Measurements from ENCODE around the gene CYB561D2. TPM values are rescaled to one million over a fixed set of nuclear protein-coding genes. Genes with fewer than 3 reads are reported as not detected.

Gene CYB561D2
- total and polyA plus RNA-seq, 9 of the 15 experiments (the other 6 are each of a cell fraction or from before 2014, with no cell fraction given) = 4.2 to 16.6 (median 9.4) TPM

GRCh38 chr3:50358911-50359759 lies 8.5 kb downstream of the CYB561D2 start, which contains the start of gene TMEM115 (continued):
- TF ChIP-seq TBL1XR1 (IDR thresholded peaks at IDR 0.05; ENCODE audit: low read length in 2 of 2) = 0 out of 4 replicates have a peak, but pooled peaks of 1 of the 2 experiments have one; percentile 18
- TF ChIP-seq FOXJ2 (tag; IDR thresholded peaks at IDR 0.05) = peak; percentile 80
- no peak for TF ChIP-seq DIDO1 (tag; IDR thresholded peaks at IDR 0.05; ENCODE audit: low read depth)
- TF ChIP-seq DPF2 (IDR thresholded peaks at IDR 0.05) = no peak
- no peak for TF ChIP-seq ZNF589 (CRISPR knock-in tag; IDR thresholded peaks at IDR 0.05; ENCODE audit: low read depth)
- no peak for TF ChIP-seq ZNF133 (CRISPR knock-in tag; IDR thresholded peaks at IDR 0.05)
- no peak for TF ChIP-seq IRF1 (CRISPR knock-in tag; IDR thresholded peaks at IDR 0.05; ENCODE audit: borderline replicate concordance)
- TF ChIP-seq HOXB6 (CRISPR knock-in tag; IDR thresholded peaks at IDR 0.05; ENCODE audit: borderline replicate concordance) = no peak
- TF ChIP-seq ZBTB5 (IDR thresholded peaks at IDR 0.05) = no peak
- no peak for TF ChIP-seq RFX7 (CRISPR knock-in tag; IDR thresholded peaks at IDR 0.05)
- TF ChIP-seq NR0B1 (IDR thresholded peaks at IDR 0.05; ENCODE audit: partially characterized antibody) = no peak
- no peak for TF ChIP-seq GATA2 (CRISPR knock-in tag; IDR thresholded peaks at IDR 0.05)
- TF ChIP-seq ZNF830 (CRISPR knock-in tag; IDR thresholded peaks at IDR 0.05) = no peak
- no peak for TF ChIP-seq ZNF518B (CRISPR knock-in tag; IDR thresholded peaks at IDR 0.05)
- no peak for TF ChIP-seq ZNF507 (tag; conservative IDR thresholded peaks at IDR 0.05)
- peak; percentile 62 for TF ChIP-seq TBP (optimal IDR thresholded peaks at IDR 0.05; ENCODE audit: low read depth, low read length)
- TF ChIP-seq EP400 (IDR thresholded peaks at IDR 0.05) = peak; percentile 37; the same call in 1 of the 2 replicates
- 0 out of 2 replicates have a peak, but pooled peaks have one; percentile 54 for TF ChIP-seq HNRNPL (IDR thresholded peaks at IDR 0.05; ENCODE audit: low read depth, low read length)
- no peak for TF ChIP-seq ZNF76 (CRISPR knock-in tag; IDR thresholded peaks at IDR 0.05; ENCODE audit: borderline replicate concordance)
- TF ChIP-seq KLF16 (IDR thresholded peaks at IDR 0.05) = no peak
- no peak for TF ChIP-seq ZNF75A (CRISPR knock-in tag; IDR thresholded peaks at IDR 0.05)
- no peak for TF ChIP-seq ZNF586 (CRISPR knock-in tag; conservative IDR thresholded peaks at IDR 0.05)
